Measurements from ENCODE around the gene TUT1. TPM values are rescaled to one million over a fixed set of nuclear protein-coding genes. Genes with fewer than 3 reads are reported as not detected.

The TUT1 gene
- total RNA-seq, 1 donor from 2014 or later, result 29.7 TPM

GRCh38 chr11:62604460-62605120 lies 13.3 kb upstream of the TUT1 start:
- no peak for DNase-seq
- Mint-ChIP-seq H3K27ac (ENCODE audit: unreplicated experiment) (no peak overlapping the region), H3K9me3 (ENCODE audit: unreplicated experiment) (peaks cover 20% of the 10 kb centered on the region), H3K4me1 (ENCODE audit: low read depth, unreplicated experiment) (peaks cover 12% of the 10 kb centered on the region), H3K4me3 (ENCODE audit: unreplicated experiment) (no peak overlapping the region), H3K27me3 (ENCODE audit: unreplicated experiment) (peaks cover 21% of the 10 kb centered on the region), H3K36me3 (ENCODE audit: unreplicated experiment) (peaks cover 8% of the 10 kb centered on the region)
- TF ChIP-seq, protein P1, sequence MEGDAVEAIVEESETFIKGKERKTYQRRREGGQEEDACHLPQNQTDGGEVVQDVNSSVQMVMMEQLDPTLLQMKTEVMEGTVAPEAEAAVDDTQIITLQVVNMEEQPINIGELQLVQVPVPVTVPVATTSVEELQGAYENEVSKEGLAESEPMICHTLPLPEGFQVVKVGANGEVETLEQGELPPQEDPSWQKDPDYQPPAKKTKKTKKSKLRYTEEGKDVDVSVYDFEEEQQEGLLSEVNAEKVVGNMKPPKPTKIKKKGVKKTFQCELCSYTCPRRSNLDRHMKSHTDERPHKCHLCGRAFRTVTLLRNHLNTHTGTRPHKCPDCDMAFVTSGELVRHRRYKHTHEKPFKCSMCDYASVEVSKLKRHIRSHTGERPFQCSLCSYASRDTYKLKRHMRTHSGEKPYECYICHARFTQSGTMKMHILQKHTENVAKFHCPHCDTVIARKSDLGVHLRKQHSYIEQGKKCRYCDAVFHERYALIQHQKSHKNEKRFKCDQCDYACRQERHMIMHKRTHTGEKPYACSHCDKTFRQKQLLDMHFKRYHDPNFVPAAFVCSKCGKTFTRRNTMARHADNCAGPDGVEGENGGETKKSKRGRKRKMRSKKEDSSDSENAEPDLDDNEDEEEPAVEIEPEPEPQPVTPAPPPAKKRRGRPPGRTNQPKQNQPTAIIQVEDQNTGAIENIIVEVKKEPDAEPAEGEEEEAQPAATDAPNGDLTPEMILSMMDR (IDR thresholded peaks at IDR 0.05; ENCODE audit: partially characterized antibody, unreplicated experiment), result no peak

DNA sequence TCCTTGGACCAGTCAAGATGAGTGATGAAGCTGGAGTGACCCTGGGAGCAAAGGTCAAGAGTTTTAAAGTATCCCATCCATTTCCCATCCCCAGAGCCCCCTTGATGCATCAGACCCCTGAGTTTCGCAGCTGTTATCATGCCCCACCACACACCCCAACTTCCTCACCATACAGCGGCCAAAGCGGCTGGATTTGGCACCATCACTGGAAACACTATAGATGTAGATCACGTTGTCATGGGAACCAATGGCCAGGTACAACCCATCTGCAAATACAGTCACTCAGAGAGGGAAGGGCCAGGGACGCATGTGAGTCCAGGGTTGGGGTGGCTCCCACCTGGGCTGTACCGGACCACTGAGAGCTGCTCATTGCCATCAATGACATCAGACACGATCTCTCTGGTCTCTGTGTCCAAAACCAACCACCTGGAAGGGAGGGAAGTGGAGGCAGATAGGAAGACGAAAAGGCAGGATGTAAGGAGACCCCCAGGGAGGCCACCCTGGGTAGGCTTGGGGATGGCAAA lies 12.5 kb upstream of the TUT1 start:
- Mint-ChIP-seq H3K27ac (ENCODE audit: unreplicated experiment) (peak overlapping the region; percentile 85), H3K27me3 (ENCODE audit: unreplicated experiment) (peaks cover 25% of the 10 kb centered on the region), H3K36me3 (ENCODE audit: unreplicated experiment) (peaks cover 8% of the 10 kb centered on the region), H3K4me3 (ENCODE audit: unreplicated experiment) (peak overlapping the region; percentile 86), H3K9me3 (ENCODE audit: unreplicated experiment) (peaks cover 25% of the 10 kb centered on the region), H3K4me1 (ENCODE audit: low read depth, unreplicated experiment) (peaks cover 18% of the 10 kb centered on the region)
- TF ChIP-seq, protein P1 (IDR thresholded peaks at IDR 0.05; ENCODE audit: partially characterized antibody, unreplicated experiment), result no peak
- no peak for DNase-seq

- H3K36me3 Mint-ChIP-seq (ENCODE audit: unreplicated experiment), result peaks cover 8% of the 10 kb centered on the region
- H3K4me3 Mint-ChIP-seq (ENCODE audit: unreplicated experiment), result peak overlapping the region; percentile 86
- H3K27ac Mint-ChIP-seq (ENCODE audit: unreplicated experiment), result peak overlapping the region; percentile 85
- H3K27me3 Mint-ChIP-seq (ENCODE audit: unreplicated experiment), result peaks cover 27% of the 10 kb centered on the region
- peaks cover 29% of the 10 kb centered on the region for H3K9me3 Mint-ChIP-seq (ENCODE audit: unreplicated experiment)
- DNase-seq, result no peak
- H3K4me1 Mint-ChIP-seq (ENCODE audit: low read depth, unreplicated experiment), result peaks cover 23% of the 10 kb centered on the region
- TF ChIP-seq, protein P1 (IDR thresholded peaks at IDR 0.05; ENCODE audit: partially characterized antibody, unreplicated experiment), result no peak
These were observed 11.7 kb upstream of the TUT1 start for GRCh38 chr11:62603072-62603408.

GRCh38 chr11:62602141-62603071 lies 11.1 kb upstream of the TUT1 start:
- Mint-ChIP-seq H3K9me3 (ENCODE audit: unreplicated experiment) (peaks cover 29% of the 10 kb centered on the region), H3K4me3 (ENCODE audit: unreplicated experiment) (peak overlapping the region; percentile 99), H3K27ac (ENCODE audit: unreplicated experiment) (peak overlapping the region; percentile 86), H3K36me3 (ENCODE audit: unreplicated experiment) (peaks cover 8% of the 10 kb centered on the region), H3K4me1 (ENCODE audit: low read depth, unreplicated experiment) (peaks cover 23% of the 10 kb centered on the region), H3K27me3 (ENCODE audit: unreplicated experiment) (peaks cover 27% of the 10 kb centered on the region)
- peak; percentile 66 for DNase-seq
- TF ChIP-seq, protein P1 (IDR thresholded peaks at IDR 0.05; ENCODE audit: partially characterized antibody, unreplicated experiment), result peak; percentile 23
